GM23338 (cell line): ENCODE results near the gene MYO15B. TPM values are rescaled to one million over a fixed set of nuclear protein-coding genes. Genes with fewer than 3 reads are reported as not detected.
A peak's percentile ranks its signal among the peaks of the same experiment; 100 is the strongest.

Source experiments
- ATAC-seq: fragments of 200-7000 bp; cut with Tn5 transposase; 3 replicates; pipeline ENCODE4 v1.9.1; 2020
- DNase-seq: peaks from one replicate; pipeline ENCODE4 v3.0.0-alpha.2; 2015; ENCODE audit warnings: low spot score
- H2AFZ ChIP-seq: fragments of 200-600 bp; sonication (generic); 2 replicates; pipeline ENCODE4 v1.8.0; 2016; ENCODE audit warnings: antibody characterized with exemption, mild to moderate bottlenecking, moderate library complexity
- H3F3A ChIP-seq: fragments of 200-600 bp; sonication (generic); replicated peaks from 2 replicates; pipeline ENCODE4 v1.8.0; 2017; ENCODE audit warnings: antibody characterized with exemption, mixed run types, low read depth
- H3K27ac ChIP-seq: fragments of 200-600 bp; sonication (generic); 2 replicates; pipeline ENCODE4 v1.6.1; 2016; ENCODE audit warnings: low read depth
- H3K27me3 ChIP-seq: fragments of 200-600 bp; sonication (generic); 2 replicates; pipeline ENCODE4 v1.8.0; 2016; ENCODE audit warnings: mild to moderate bottlenecking, mixed run types, moderate library complexity; ENCODE audit not compliant: insufficient read depth
- H3K36me3 ChIP-seq: fragments of 200-600 bp; sonication (generic); 2 replicates; pipeline ENCODE4 v1.8.0; 2016; ENCODE audit warnings: mild to moderate bottlenecking; ENCODE audit not compliant: insufficient read depth
- H3K4me1 ChIP-seq: fragments of 200-600 bp; sonication (generic); 2 replicates; pipeline ENCODE4 v1.8.0; 2016; ENCODE audit warnings: mild to moderate bottlenecking, moderate library complexity; ENCODE audit not compliant: insufficient read depth
- H3K4me2 ChIP-seq: fragments of 200-600 bp; sonication (generic); 2 replicates; pipeline ENCODE4 v1.7.1; 2017; ENCODE audit warnings: mixed run types
- H3K4me3 ChIP-seq: fragments of 200-600 bp; sonication (generic); 2 replicates; pipeline ENCODE4 v1.6.1; 2016; ENCODE audit warnings: mixed run types
- H3K79me2 ChIP-seq: fragments of 200-600 bp; sonication (generic); replicated peaks from 2 replicates; pipeline ENCODE4 v1.8.0; 2017; ENCODE audit warnings: mild to moderate bottlenecking; ENCODE audit not compliant: insufficient read depth
- H3K9me2 ChIP-seq: fragments of 200-600 bp; sonication (generic); 2 replicates; pipeline ENCODE4 v1.8.0; 2017; ENCODE audit not compliant: insufficient read depth
- H4K20me1 ChIP-seq: fragments of 200-600 bp; sonication (generic); replicated peaks from 2 replicates; pipeline ENCODE4 v1.8.0; 2017; ENCODE audit warnings: mild to moderate bottlenecking; ENCODE audit not compliant: insufficient read depth
- H3K27ac Mint-ChIP-seq: 2 replicates; pipeline ENCODE4 v1.8.0; 2020; ENCODE audit warnings: inconsistent platforms, mild to moderate bottlenecking, moderate library complexity, mixed read lengths
- H3K27me3 Mint-ChIP-seq: 3 replicates; pipeline ENCODE4 v1.8.0; 2022; ENCODE audit warnings: low read depth, mild to moderate bottlenecking, moderate library complexity, mixed read lengths, inconsistent platforms; ENCODE audit not compliant: insufficient read depth, poor library complexity
- H3K36me3 Mint-ChIP-seq: 3 replicates; pipeline ENCODE4 v1.8.0; 2021; ENCODE audit warnings: low read depth, mild to moderate bottlenecking, inconsistent platforms, moderate library complexity, mixed read lengths
- H3K4me1 Mint-ChIP-seq: 3 replicates; pipeline ENCODE4 v1.8.0; 2020; ENCODE audit warnings: mild to moderate bottlenecking, inconsistent platforms, mixed read lengths
- H3K4me3 Mint-ChIP-seq: 3 replicates; pipeline ENCODE4 v1.8.0; 2021; ENCODE audit warnings: moderate library complexity, mild to moderate bottlenecking, inconsistent platforms, mixed read lengths
- H3K9me3 Mint-ChIP-seq: 3 replicates; pipeline ENCODE4 v1.8.0; 2020; ENCODE audit warnings: moderate library complexity, mild to moderate bottlenecking, inconsistent platforms, mixed read lengths
- CREB1 ChIP-seq: fragments of 250-450 bp; sonication (Bioruptor Pico); IDR thresholded peaks from 2 replicates; pipeline ENCODE4 v1.5.0; 2020; ENCODE audit warnings: low read depth, mild to moderate bottlenecking, moderate library complexity
- CTCF ChIP-seq, 2 experiments: fragments of 200-600 bp in 1 of 2; sonication (generic) in 1 of 2; conservative IDR thresholded peaks; 2 replicates each; pipeline versions ENCODE4 v1.5.1 to v1.6.1; 2016 to 2017; ENCODE audit warnings: antibody characterized with exemption in 2 of 2, low read depth in 2 of 2, mild to moderate bottlenecking in 2 of 2, moderate library complexity in 1 of 2
- ETS1 ChIP-seq: IDR thresholded peaks from 2 replicates; pipeline ENCODE4 v1.6.1; 2016; ENCODE audit warnings: antibody characterized with exemption
- EZH2 ChIP-seq: fragments of 200-600 bp; sonication (generic); IDR thresholded peaks from one replicate; pipeline ENCODE4 v1.8.0; 2017; ENCODE audit warnings: antibody characterized with exemption, mild to moderate bottlenecking, low read depth; ENCODE audit not compliant: unreplicated experiment
- EZH2phosphoT487 ChIP-seq: fragments of 200-600 bp; sonication (generic); IDR thresholded peaks from one replicate; pipeline ENCODE4 v1.8.1; 2018; ENCODE audit warnings: antibody characterized with exemption; ENCODE audit not compliant: unreplicated experiment
- JUNB ChIP-seq: IDR thresholded peaks from one replicate; pipeline ENCODE4 v1.6.1; 2016; ENCODE audit warnings: antibody characterized with exemption; ENCODE audit not compliant: unreplicated experiment
- NANOG ChIP-seq: IDR thresholded peaks from 2 replicates; pipeline ENCODE4 v1.6.1; 2016; ENCODE audit warnings: antibody characterized with exemption, borderline replicate concordance
- POLR2AphosphoS5 ChIP-seq: IDR thresholded peaks from 2 replicates; pipeline ENCODE4 v1.6.1; 2016; ENCODE audit warnings: antibody characterized with exemption, low read depth
- REST ChIP-seq: IDR thresholded peaks from one replicate; pipeline ENCODE4 v1.6.1; 2018; ENCODE audit warnings: antibody characterized with exemption; ENCODE audit not compliant: unreplicated experiment
- STAT1 ChIP-seq: IDR thresholded peaks from one replicate; pipeline ENCODE4 v1.6.1; 2016; ENCODE audit warnings: antibody characterized with exemption; ENCODE audit not compliant: unreplicated experiment
- ZNF114 ChIP-seq: fragments of 250-450 bp; sonication (Bioruptor Pico); IDR thresholded peaks from 2 replicates; pipeline ENCODE4 v1.5.0; 2020; ENCODE audit warnings: mild to moderate bottlenecking, moderate library complexity
- ZNF331 ChIP-seq: fragments of 250-450 bp; sonication (Bioruptor Pico); IDR thresholded peaks from 2 replicates; pipeline ENCODE4 v1.5.0; 2020; ENCODE audit warnings: low read depth, mild to moderate bottlenecking, moderate library complexity
- ZNF462 ChIP-seq: fragments of 250-450 bp; sonication (Bioruptor Pico); IDR thresholded peaks from 2 replicates; pipeline ENCODE4 v1.5.0; 2020; ENCODE audit warnings: mild to moderate bottlenecking, moderate library complexity
- polyA plus RNA-seq: library from polyadenylated mRNA; unstranded; fragments of >200 nt; fragmentation: Nextera tagmentation; extraction: Ambion mirVana; gene quantifications from 2 replicates; pipeline ENCODE4 v1.2.1, GENCODE V29; 2016
- total RNA-seq: library from RNA; depleted of rRNA; stranded (reverse); fragments of >200 nt; shearing (Covaris generic); gene quantifications from 2 replicates; pipeline ENCODE4 v1.2.3, GENCODE V29; 2014

Gene MYO15B
- total and polyA plus RNA-seq, 2 experiments from 2014 or later: 6.6 to 12.4 TPM

GRCh38 chr17:75544250-75544649 is 43.4 kb upstream of the MYO15B start:
- no peak overlapping the region for H3K4me3 ChIP-seq
- H3K4me3 Mint-ChIP-seq: no peak overlapping the region
- H3K9me2 ChIP-seq: no peaks in the 10 kb centered on the region
- H3K79me2 ChIP-seq: no peaks in the 10 kb centered on the region
- 0 out of 2 replicates have a peak overlapping the region, but pooled peaks have one; percentile 48 for H3K27ac Mint-ChIP-seq
- TF ChIP-seq ZNF462 (CRISPR knock-in tag) (no peak), REST (no peak), EZH2phosphoT487 (no peak), ZNF331 (CRISPR knock-in tag) (no peak), NANOG (no peak), EZH2 (no peak), STAT1 (no peak), POLR2AphosphoS5 (no peak), CREB1 (no peak), JUNB (no peak), CTCF (conservative IDR thresholded peaks at IDR 0.05; ENCODE audit: low read depth in 2 of 2) (no peak), ETS1 (no peak), ZNF114 (CRISPR knock-in tag) (no peak)
- H3K9me3 Mint-ChIP-seq: no peaks in the 10 kb centered on the region
- no peak overlapping the region for H2AFZ ChIP-seq
- no peaks in the 10 kb centered on the region for H3K27me3 ChIP-seq
- no peaks in the 10 kb centered on the region for H3F3A ChIP-seq
- peaks cover 5% of the 10 kb centered on the region; the same call in 1 of the 2 replicates for H3K4me1 ChIP-seq
- H3K27me3 Mint-ChIP-seq: peaks cover 7% of the 10 kb centered on the region
- H3K4me2 ChIP-seq: no peak overlapping the region
- H3K27ac ChIP-seq: no peak overlapping the region
- H3K4me1 Mint-ChIP-seq: peaks cover 29% of the 10 kb centered on the region
- peaks cover 6% of the 10 kb centered on the region; the same call in 1 of the 2 replicates for H4K20me1 ChIP-seq
- no peaks in the 10 kb centered on the region for H3K36me3 Mint-ChIP-seq
- no peak for ATAC-seq
- H3K36me3 ChIP-seq: no peaks in the 10 kb centered on the region
- no peak for DNase-seq
